Upper lobe of left lung (tissue), 6 donors: Measurements from ENCODE around the gene S100A8. TPM values are rescaled to one million over a fixed set of nuclear protein-coding genes. Genes with fewer than 3 reads are reported as not detected.

Experiments used
- ATAC-seq, 2 donors: fragments of 200-7000 bp; cut with Tn5 transposase; one replicate each; pipeline ENCODE4 v1.9.1; 2022; ENCODE audit warnings: mild to moderate bottlenecking in 2 of 2, moderate library complexity in 2 of 2; ENCODE audit not compliant: low FRiP score in 2 of 2
- DNase-seq, 2 donors: peaks; one replicate each; pipeline ENCODE4 v3.0.0-alpha.2; 2019 to 2020
- H3K27ac ChIP-seq, 4 donors: fragments of 200-600 bp; sonication (generic); one replicate each; pipeline ENCODE4 v1.5.1; 2016 to 2019
- H3K27me3 ChIP-seq, 4 donors: fragments of 200-600 bp; sonication (generic); one replicate each; pipeline ENCODE4 v1.5.1; 2017 to 2019
- H3K36me3 ChIP-seq, 4 donors: fragments of 200-600 bp; sonication (generic); one replicate each; pipeline ENCODE4 v1.5.1; 2016 to 2019
- H3K4me1 ChIP-seq, 4 donors: fragments of 200-600 bp; sonication (generic); one replicate each; pipeline ENCODE4 v1.5.1; 2018 to 2019
- H3K4me3 ChIP-seq, 4 donors: fragments of 200-600 bp; sonication (generic); one replicate each; pipeline ENCODE4 v1.5.1; 2017 to 2019; ENCODE audit warnings: mild to moderate bottlenecking in 2 of 4, moderate library complexity in 1 of 4
- H3K9me3 ChIP-seq, 4 donors: fragments of 200-600 bp; sonication (generic); one replicate each; pipeline ENCODE4 v1.5.1; 2018 to 2019
- EP300 ChIP-seq, 4 donors: sonication (generic); formaldehyde crosslinking; IDR thresholded peaks; one replicate each; pipeline ENCODE4 v1.5.1; 2017; ENCODE audit warnings: antibody characterized with exemption in 4 of 4, control low read depth in 2 of 4
- POLR2A ChIP-seq, 4 donors: fragments of 450-650 bp; IDR thresholded peaks; one replicate each; pipeline ENCODE4 v1.5.1; 2016 to 2017; ENCODE audit warnings: antibody characterized with exemption in 4 of 4, mild to moderate bottlenecking in 2 of 4
- POLR2AphosphoS5 ChIP-seq, 2 donors: sonication (generic); formaldehyde crosslinking; IDR thresholded peaks; one replicate each; pipeline ENCODE4 v1.5.1; 2017; ENCODE audit warnings: antibody characterized with exemption in 2 of 2
- WGBS, 2 donors: methylation state at CpG; one replicate each; pipeline ENCODE4 v1.1.5; 2017 to 2018; 5-methylcytosine and 5-hydroxymethylcytosine counted together
- total RNA-seq, 6 donors: library from RNA; depleted of rRNA in 4 of 6; stranded (reverse); fragments of >200 nt in 4 of 6; gene quantifications; one replicate each; pipeline versions ENCODE4 v1.1.0 to v1.2.1, GENCODE V29; 2016 to 2021
- TF ChIP-seq, protein P1 (sequence below), 6 experiments: fragments of 450-650 bp in 4 of 6; fragments of 200-600 bp in 2 of 6; sonication (generic) in 2 of 6; IDR thresholded peaks; one replicate each; pipeline ENCODE4 v1.5.1; 2016 to 2019; ENCODE audit warnings: antibody characterized with exemption in 6 of 6
- donor health status: DM: no; HTN: no; CAD: no; lungs with moderate emphysema.
- donor health status: DM: no; HTN: yes; CAD: no; lungs with severe emphysema.

S100A8 gene
- total RNA-seq, 6 donors from 2014 or later, result 49.2 to 842 (median 194) TPM

- no peak overlapping the region for H3K4me3 ChIP-seq
- no peak for TF ChIP-seq POLR2A (IDR thresholded peaks at IDR 0.05)
- H3K4me1 ChIP-seq, result peaks cover 0 to 9% (median 6%) of the 10 kb centered on the region in 4 donors
- no peak for ATAC-seq
- H3K36me3 ChIP-seq, result no peaks in the 10 kb centered on the region
- H3K9me3 ChIP-seq, result no peaks in the 10 kb centered on the region
- H3K27me3 ChIP-seq, result no peaks in the 10 kb centered on the region
- WGBS, 2 donors, result 70 to 74% methylated on average over 3 of the region's 3 CpGs
- no peak overlapping the region for H3K27ac ChIP-seq
- DNase-seq, result no peak
These were observed 20.7 kb downstream of the S100A8 start for GRCh38 chr1:153370146-153370545.

DNA sequence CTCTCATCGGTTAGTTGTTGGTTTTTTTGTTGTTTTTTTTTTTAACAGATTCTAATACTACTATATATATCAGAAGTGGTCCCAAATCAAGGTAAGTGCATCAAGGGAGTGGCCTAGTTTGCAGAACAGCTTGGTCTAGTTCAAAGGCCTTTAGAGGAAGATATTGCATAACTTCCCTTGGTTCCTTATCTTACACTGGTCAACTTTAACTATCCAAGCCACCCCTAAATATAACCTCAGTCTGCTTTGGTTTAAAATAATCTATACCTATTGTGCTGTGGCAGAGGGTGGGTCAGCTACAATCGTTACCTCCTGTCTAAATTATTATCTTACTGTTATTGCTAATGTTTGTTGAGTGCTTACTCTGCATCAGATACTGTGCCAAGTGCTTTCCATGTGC is 22.4 kb downstream of the S100A8 start:
- peaks cover 0 to 9% (median 4%) of the 10 kb centered on the region in 4 donors for H3K4me1 ChIP-seq
- 45 to 54% methylated on average over 2 of the region's 2 CpGs for WGBS, 2 donors

GRCh38 chr1:153367090-153367489 is 23.8 kb downstream of the S100A8 start:
- no peaks in the 10 kb centered on the region for H3K27me3 ChIP-seq
- no peaks in the 10 kb centered on the region for H3K36me3 ChIP-seq
- 56 to 71% methylated on average over 2 of the region's 2 CpGs for WGBS, 2 donors
- no peak for ATAC-seq
- H3K4me1 ChIP-seq, result peaks cover 0 to 9% (median 4%) of the 10 kb centered on the region in 4 donors
- peak overlapping the region in 3 of 4 donors; percentile 4 to 60 (median 10) for H3K27ac ChIP-seq
- TF ChIP-seq POLR2AphosphoS5 (IDR thresholded peaks at IDR 0.05) (no peak), POLR2A (IDR thresholded peaks at IDR 0.05) (no peak), EP300 (IDR thresholded peaks at IDR 0.05) (no peak)
- TF ChIP-seq, protein P1, sequence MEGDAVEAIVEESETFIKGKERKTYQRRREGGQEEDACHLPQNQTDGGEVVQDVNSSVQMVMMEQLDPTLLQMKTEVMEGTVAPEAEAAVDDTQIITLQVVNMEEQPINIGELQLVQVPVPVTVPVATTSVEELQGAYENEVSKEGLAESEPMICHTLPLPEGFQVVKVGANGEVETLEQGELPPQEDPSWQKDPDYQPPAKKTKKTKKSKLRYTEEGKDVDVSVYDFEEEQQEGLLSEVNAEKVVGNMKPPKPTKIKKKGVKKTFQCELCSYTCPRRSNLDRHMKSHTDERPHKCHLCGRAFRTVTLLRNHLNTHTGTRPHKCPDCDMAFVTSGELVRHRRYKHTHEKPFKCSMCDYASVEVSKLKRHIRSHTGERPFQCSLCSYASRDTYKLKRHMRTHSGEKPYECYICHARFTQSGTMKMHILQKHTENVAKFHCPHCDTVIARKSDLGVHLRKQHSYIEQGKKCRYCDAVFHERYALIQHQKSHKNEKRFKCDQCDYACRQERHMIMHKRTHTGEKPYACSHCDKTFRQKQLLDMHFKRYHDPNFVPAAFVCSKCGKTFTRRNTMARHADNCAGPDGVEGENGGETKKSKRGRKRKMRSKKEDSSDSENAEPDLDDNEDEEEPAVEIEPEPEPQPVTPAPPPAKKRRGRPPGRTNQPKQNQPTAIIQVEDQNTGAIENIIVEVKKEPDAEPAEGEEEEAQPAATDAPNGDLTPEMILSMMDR (IDR thresholded peaks at IDR 0.05), result no peak
- no peak for DNase-seq
- H3K4me3 ChIP-seq, result no peak overlapping the region
- no peaks in the 10 kb centered on the region for H3K9me3 ChIP-seq

More for the DNA sequence above, 22.4 kb downstream of the S100A8 start:
- Histone ChIP-seq H3K4me3 (no peak overlapping the region), H3K9me3 (no peaks in the 10 kb centered on the region), H3K27ac (peak overlapping the region in 2 of 4 donors; percentile 20 to 60), H3K36me3 (no peaks in the 10 kb centered on the region), H3K27me3 (no peaks in the 10 kb centered on the region)
- peak in 1 of 2 donors; percentile 40 for ATAC-seq
- no peak for DNase-seq
- TF ChIP-seq EP300 (IDR thresholded peaks at IDR 0.05), result no peak
- TF ChIP-seq, protein P1 (IDR thresholded peaks at IDR 0.05), result no peak
- no peak for TF ChIP-seq POLR2AphosphoS5 (IDR thresholded peaks at IDR 0.05)
- no peak for TF ChIP-seq POLR2A (IDR thresholded peaks at IDR 0.05)

- Histone ChIP-seq H3K4me1 (peaks cover 0 to 9% (median 4%) of the 10 kb centered on the region in 4 donors), H3K4me3 (no peak overlapping the region), H3K36me3 (no peaks in the 10 kb centered on the region), H3K27me3 (no peaks in the 10 kb centered on the region), H3K9me3 (no peaks in the 10 kb centered on the region), H3K27ac (peak overlapping the region in 3 of 4 donors; percentile 27 to 60 (median 54))
- WGBS, 2 donors, result 73 to 85% methylated on average over 6 of the region's 6 CpGs
- TF ChIP-seq EP300 (IDR thresholded peaks at IDR 0.05) (no peak), POLR2AphosphoS5 (IDR thresholded peaks at IDR 0.05) (no peak), POLR2A (IDR thresholded peaks at IDR 0.05) (no peak)
- ATAC-seq (no peak), DNase-seq (no peak)
These were observed 24.6 kb downstream of the S100A8 start for GRCh38 chr1:153366261-153366660.

- Histone ChIP-seq H3K27me3 (no peaks in the 10 kb centered on the region), H3K4me3 (no peak overlapping the region), H3K36me3 (no peaks in the 10 kb centered on the region), H3K9me3 (no peaks in the 10 kb centered on the region), H3K4me1 (peaks cover 0 to 11% (median 4%) of the 10 kb centered on the region in 4 donors), H3K27ac (peak overlapping the region in 3 of 4 donors; percentile 27 to 60 (median 54))
- WGBS, 2 donors, result 61 to 69% methylated on average over 7 to 8 of the region's 8 CpGs
- ATAC-seq (no peak), DNase-seq (no peak)
- TF ChIP-seq POLR2A (IDR thresholded peaks at IDR 0.05), result no peak
- TF ChIP-seq POLR2AphosphoS5 (IDR thresholded peaks at IDR 0.05), result no peak
- TF ChIP-seq, protein P1 (IDR thresholded peaks at IDR 0.05), result no peak
- no peak for TF ChIP-seq EP300 (IDR thresholded peaks at IDR 0.05)
These were observed 25.2 kb downstream of the S100A8 start for GRCh38 chr1:153365696-153366095.
